Measurements from ENCODE around the gene GDI1. TPM values are rescaled to one million over a fixed set of nuclear protein-coding genes. Genes with fewer than 3 reads are reported as not detected.

The GDI1 gene
- total and polyA plus RNA-seq, 4 donors: 77.0 to 209 (median 127) TPM

GRCh38 chrX:154490414-154491083 is 53.6 kb downstream of the GDI1 start, which contains the start of gene SLC10A3:
TSS of gene SLC10A3 (minus strand) at chrX:154490629. CDS start at chrX:154488940, 1,689 bp downstream.
- ATAC-seq (ENCODE audit: low FRiP score): peak; percentile 93
- H3K27me3 ChIP-seq (ENCODE audit: control insufficient read depth in 1 of 2, insufficient read depth in 2 of 2, low read length in 1 of 2): peaks cover 0 to 1% of the 10 kb centered on the region in 2 donors
- no peaks in the 10 kb centered on the region for H3K36me3 ChIP-seq (ENCODE audit: control insufficient read depth in 1 of 2, insufficient read depth in 2 of 2, low read length in 1 of 2)
- H3K4me3 ChIP-seq (ENCODE audit: low read length in 2 of 2): peak within 1 kb of the TSS; percentile 56 to 61
- intact Hi-C loops (cut with DNase I): loop anchor here in 1 of 2 donors (1.0 kb wide), 1 partner anchor 26 kb away; the partner anchor contains the start of gene FAM3A
- peak within 1 kb of the TSS; percentile 51 to 91 for H3K27ac ChIP-seq (ENCODE audit: low read depth in 1 of 2, low read length in 2 of 2)
- 1 to 28% methylated on average over 40 to 71 of the region's 71 CpGs for WGBS, 2 donors
- H3K9me3 ChIP-seq (ENCODE audit: control insufficient read depth, low read length): no peaks in the 10 kb centered on the region
- peak; percentile 96 to 97 for DNase-seq
- H3K4me1 ChIP-seq (ENCODE audit: control insufficient read depth in 1 of 2, insufficient read depth in 2 of 2, low read length in 2 of 2): no peaks in the 10 kb centered on the region

Small RNA genes lying within 50 kb of the gene (microRNA-seq; reads per million reads assigned to microRNA genes)
- 0.60 to 0.99 reads per million in 2 donors for gene MIR6858

Other genes starting within 250 kb of the GDI1 start
- not detected for gene OPN1MW2, start 217.4 kb upstream of the GDI1 start, total RNA-seq
- gene OPN1MW2, start 217.4 kb upstream of the GDI1 start, polyA plus RNA-seq: not detected
- gene OPN1MW3, start 179.6 kb upstream of the GDI1 start, total RNA-seq: not detected
- not detected for gene OPN1MW3, start 179.6 kb upstream of the GDI1 start, polyA plus RNA-seq
- not detected for gene TEX28, start 142.0 kb upstream of the GDI1 start, total RNA-seq
- not detected for gene TEX28, start 142.0 kb upstream of the GDI1 start, polyA plus RNA-seq
- under 1 TPM; 0.23 to 0.24 TPM for gene TKTL1, start 141.4 kb upstream of the GDI1 start, total RNA-seq
- gene TKTL1, start 141.4 kb upstream of the GDI1 start, polyA plus RNA-seq: not detected
- gene FLNA, start 62.5 kb upstream of the GDI1 start, total RNA-seq: 1,000 to 10,000 TPM; 4,329 to 7,587 TPM
- 1,000 to 10,000 TPM in 1 of 2 donors, 100 to 1,000 TPM in 1; 515 to 7,857 TPM for gene FLNA, start 62.5 kb upstream of the GDI1 start, polyA plus RNA-seq
- gene EMD, start 57.9 kb upstream of the GDI1 start, total RNA-seq: 10 to 100 TPM; 49.9 to 73.1 TPM
- gene EMD, start 57.9 kb upstream of the GDI1 start, polyA plus RNA-seq: 100 to 1,000 TPM in 1 of 2 donors, 10 to 100 TPM in 1; 97.7 to 157 TPM
- gene RPL10, start 38.8 kb upstream of the GDI1 start, total RNA-seq: 1,000 to 10,000 TPM; 2,525 to 2,861 TPM
- 1,000 to 10,000 TPM; 7,028 to 7,505 TPM for gene RPL10, start 38.8 kb upstream of the GDI1 start, polyA plus RNA-seq
- gene DNASE1L1, start 27.9 kb upstream of the GDI1 start, total RNA-seq: 10 to 100 TPM; 25.9 to 29.0 TPM
- 10 to 100 TPM; 37.3 to 46.2 TPM for gene DNASE1L1, start 27.9 kb upstream of the GDI1 start, polyA plus RNA-seq
- 10 to 100 TPM; 30.8 to 59.6 TPM for gene TAFAZZIN, start 25.6 kb upstream of the GDI1 start, total RNA-seq
- gene TAFAZZIN, start 25.6 kb upstream of the GDI1 start, polyA plus RNA-seq: 100 to 1,000 TPM in 1 of 2 donors, 1 to 10 TPM in 1; 5.5 to 129 TPM
- 10 to 100 TPM; 63.3 to 63.5 TPM for gene ATP6AP1, start 8.5 kb upstream of the GDI1 start, total RNA-seq
- 10 to 100 TPM; 44.1 to 77.5 TPM for gene ATP6AP1, start 8.5 kb upstream of the GDI1 start, polyA plus RNA-seq
- gene FAM50A, start 7.0 kb downstream of the GDI1 start, total RNA-seq: 10 to 100 TPM; 57.1 to 62.9 TPM
- 100 to 1,000 TPM; 138 to 246 TPM for gene FAM50A, start 7.0 kb downstream of the GDI1 start, polyA plus RNA-seq
- gene PLXNA3, start 21.1 kb downstream of the GDI1 start, total RNA-seq: 10 to 100 TPM; 59.4 to 79.1 TPM
- gene PLXNA3, start 21.1 kb downstream of the GDI1 start, polyA plus RNA-seq: 10 to 100 TPM in 1 of 2 donors, 1 to 10 TPM in 1; 6.5 to 39.7 TPM
- gene LAGE3, start 42.1 kb downstream of the GDI1 start, total RNA-seq: 1 to 10 TPM; 6.0 to 8.3 TPM
- gene LAGE3, start 42.1 kb downstream of the GDI1 start, polyA plus RNA-seq: 1 to 10 TPM; 3.5 to 9.1 TPM
- gene UBL4A, start 49.5 kb downstream of the GDI1 start, total RNA-seq: 10 to 100 TPM; 20.5 to 27.2 TPM
- gene UBL4A, start 49.5 kb downstream of the GDI1 start, polyA plus RNA-seq: 10 to 100 TPM; 24.3 to 26.6 TPM
- gene SLC10A3, start 53.5 kb downstream of the GDI1 start, total RNA-seq: 10 to 100 TPM; 24.2 to 27.7 TPM
- 10 to 100 TPM; 16.8 to 38.8 TPM for gene SLC10A3, start 53.5 kb downstream of the GDI1 start, polyA plus RNA-seq
- 10 to 100 TPM; 26.1 to 34.5 TPM for gene FAM3A, start 79.1 kb downstream of the GDI1 start, total RNA-seq
- gene FAM3A, start 79.1 kb downstream of the GDI1 start, polyA plus RNA-seq: 100 to 1,000 TPM in 1 of 2 donors, 10 to 100 TPM in 1; 41.4 to 101 TPM
- 10 to 100 TPM; 66.2 to 70.9 TPM for gene G6PD, start 109.7 kb downstream of the GDI1 start, total RNA-seq
- gene G6PD, start 109.7 kb downstream of the GDI1 start, polyA plus RNA-seq: 10 to 100 TPM; 19.7 to 61.8 TPM
- gene IKBKG, start 110.5 kb downstream of the GDI1 start, total RNA-seq: 10 to 100 TPM; 30.3 to 31.8 TPM
- 10 to 100 TPM; 12.0 to 51.3 TPM for gene IKBKG, start 110.5 kb downstream of the GDI1 start, polyA plus RNA-seq
- gene CTAG1A, start 148.0 kb downstream of the GDI1 start, total RNA-seq: not detected
- not detected for gene CTAG1A, start 148.0 kb downstream of the GDI1 start, polyA plus RNA-seq
- not detected for gene CTAG1B, start 182.1 kb downstream of the GDI1 start, total RNA-seq
- not detected for gene CTAG1B, start 182.1 kb downstream of the GDI1 start, polyA plus RNA-seq
- gene CTAG2, start 216.4 kb downstream of the GDI1 start, total RNA-seq: not detected
- gene CTAG2, start 216.4 kb downstream of the GDI1 start, polyA plus RNA-seq: 10 to 100 TPM in 1 of 2 donors, not detected in 1; 11.0 TPM

All from aorta (tissue), 5 donors.